Hematopoietic multipotent progenitor cell treated with erythropoietin and hydrocortisone succinate and interleukin-3 and kit ligand, for 15 days (in vitro differentiated cells): Measurements from ENCODE around the gene ASIC1.

Experiments
- DNase-seq: peaks from one replicate; pipeline ENCODE4 v3.0.0-alpha.2; 2015; ENCODE audit warnings: low spot score

Gene ASIC1

GRCh38 chr12:50107416-50108268 lies 50.2 kb downstream of the ASIC1 start:
- DNase-seq: no peak

DNA sequence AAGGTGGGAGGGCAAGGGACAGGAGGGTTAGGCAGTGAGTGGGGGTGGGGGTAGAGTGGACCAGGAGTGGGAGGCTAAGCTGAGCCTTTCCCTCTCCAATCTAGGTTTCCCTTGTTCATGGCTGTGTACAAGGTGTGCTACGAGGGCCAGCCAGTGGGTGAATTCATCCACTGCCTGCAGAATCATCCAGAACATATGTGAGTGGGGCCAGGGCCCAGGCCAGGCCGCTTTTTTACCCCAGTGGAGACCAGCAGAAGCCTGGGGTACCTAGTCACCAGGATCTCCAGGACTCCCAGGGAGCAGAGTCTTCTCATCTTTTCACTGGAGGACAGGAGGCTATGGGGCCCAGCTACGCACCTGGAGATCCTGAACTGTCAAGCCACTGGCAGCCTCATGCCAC lies 51.9 kb downstream of the ASIC1 start:
- no peak for DNase-seq

DNA sequence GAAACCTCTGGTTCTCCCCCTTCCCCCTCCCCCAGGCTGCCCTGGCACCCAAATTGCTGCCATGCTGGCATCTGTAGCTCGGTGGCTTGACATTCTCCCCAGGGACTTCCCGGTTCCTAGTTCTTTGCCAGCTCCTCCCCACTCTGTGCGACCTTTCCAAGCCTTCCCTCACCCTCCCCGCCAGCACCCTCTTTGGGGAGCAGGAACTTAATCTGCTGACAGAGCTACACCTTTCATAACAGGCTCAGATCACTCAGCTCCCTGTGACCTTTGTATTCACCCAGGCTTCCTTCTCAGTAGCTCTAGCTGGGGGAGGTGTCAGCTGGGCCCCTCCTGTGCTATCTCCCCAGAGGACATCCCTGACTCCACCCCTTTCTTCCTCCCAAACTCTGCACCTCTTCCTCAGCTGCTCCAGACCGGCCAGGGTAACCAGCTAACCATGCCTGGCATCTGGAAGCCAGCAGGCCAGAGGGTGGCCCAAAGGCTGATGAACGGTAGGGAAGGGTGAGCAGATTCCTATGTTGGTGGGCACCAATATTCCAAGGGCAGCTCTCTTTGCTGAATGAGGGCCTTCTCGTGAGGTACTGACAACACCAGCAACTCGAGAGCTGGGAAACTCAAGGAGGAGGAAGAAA lies 52.8 kb downstream of the ASIC1 start:
- peak; percentile 43 for DNase-seq

GRCh38 chr12:50110762-50111351 lies 53.5 kb downstream of the ASIC1 start:
- no peak for DNase-seq

DNA sequence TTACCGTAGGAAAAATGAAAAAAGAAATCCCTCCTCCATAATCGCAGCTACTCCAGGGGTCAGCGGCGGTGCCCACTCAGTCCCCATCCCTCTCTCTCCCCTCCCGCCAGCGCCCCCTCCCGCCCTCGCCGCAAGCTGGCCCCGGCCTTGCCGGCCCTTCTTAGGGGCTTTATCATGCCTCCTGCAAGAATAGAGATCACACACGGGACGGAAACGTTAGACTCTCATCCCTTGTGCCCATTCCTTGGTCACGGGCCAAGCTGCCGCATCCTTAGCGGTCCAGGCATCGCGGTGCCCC lies 53.9 kb downstream of the ASIC1 start:
- no peak for DNase-seq

DNA sequence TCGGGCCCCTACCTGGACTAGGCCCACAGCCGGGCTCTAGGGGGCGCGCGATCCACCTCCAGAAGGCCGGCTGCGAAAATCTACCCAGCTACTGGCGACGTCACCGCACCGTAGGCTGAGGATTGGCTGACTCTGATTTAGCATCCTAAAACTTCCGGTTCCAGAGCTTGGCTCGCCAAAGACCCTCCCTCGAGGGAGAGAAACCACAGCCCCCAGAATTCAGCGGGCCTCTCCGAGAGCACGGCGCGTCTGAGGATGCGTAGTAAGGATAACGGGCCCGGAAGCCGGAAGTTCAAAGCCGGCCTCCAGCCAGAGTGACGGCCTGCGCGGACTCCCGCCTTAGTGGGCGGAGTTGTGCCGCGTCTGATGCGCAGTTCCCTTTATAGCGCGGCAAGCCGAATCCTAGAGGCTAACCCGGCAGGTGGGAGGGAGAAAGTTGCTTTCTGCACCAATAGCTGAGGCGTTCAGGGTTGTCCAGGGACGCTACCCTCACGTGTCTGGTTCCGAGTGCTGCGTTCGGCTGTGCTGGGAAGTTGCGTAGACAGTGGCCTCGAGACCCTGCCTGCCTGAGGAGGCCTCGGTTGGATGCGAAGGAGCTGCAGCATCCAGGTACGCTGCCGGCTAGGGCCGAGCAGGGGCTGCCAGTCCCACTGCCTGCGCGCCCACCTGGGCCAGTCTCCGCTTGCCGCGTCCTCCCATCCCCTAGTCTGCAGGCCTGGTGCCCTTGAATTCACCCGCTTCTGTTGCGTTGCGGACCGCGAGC lies 54.5 kb downstream of the ASIC1 start, which contains the start of gene COX14:
TSS of gene COX14 (plus strand) at position 544 of the 763 bp plus-strand sequence. CDS start 7,808 bp downstream, outside the sequence.
- peak; percentile 99 for DNase-seq

DNA sequence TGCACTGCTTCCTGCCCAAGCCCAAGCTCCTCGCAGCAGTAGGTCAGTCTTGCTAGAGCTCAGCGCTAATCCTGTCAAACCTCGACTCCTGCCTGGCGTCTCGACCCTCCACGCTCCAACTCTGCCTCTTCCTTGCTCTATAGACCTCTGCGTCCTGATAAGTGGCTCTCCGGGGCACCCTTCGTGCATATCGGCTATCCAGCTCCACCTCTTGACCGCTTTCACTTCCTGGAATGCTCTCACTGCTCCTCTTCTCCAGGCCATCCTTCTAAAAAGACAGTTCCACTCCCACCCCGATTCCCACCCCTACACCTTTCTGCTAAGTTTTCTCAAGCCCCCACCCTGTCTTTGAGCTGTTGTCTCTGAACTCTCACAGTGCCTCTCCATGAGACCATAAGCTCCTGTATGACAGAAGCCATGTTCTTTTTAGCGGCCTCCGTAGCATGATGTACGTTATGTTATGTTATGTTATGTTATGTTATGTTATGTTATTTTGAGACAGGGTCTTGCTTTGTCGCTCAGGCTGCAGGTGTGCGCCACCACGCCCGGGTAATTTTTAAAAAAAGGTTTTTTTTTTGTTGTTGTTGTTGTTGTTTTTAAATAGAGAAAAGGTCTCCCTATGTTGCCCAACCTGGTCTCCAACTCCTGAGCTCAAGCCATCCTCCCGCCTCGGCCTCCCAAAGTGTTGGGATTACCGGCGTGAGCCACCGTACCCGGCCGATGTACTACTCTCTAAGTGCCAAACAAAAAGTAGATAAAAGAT lies 55.2 kb downstream of the ASIC1 start:
- DNase-seq: peak; percentile 44

- DNase-seq: no peak
These were observed 59.7 kb downstream of the ASIC1 start for GRCh38 chr12:50117057-50117622.

DNA sequence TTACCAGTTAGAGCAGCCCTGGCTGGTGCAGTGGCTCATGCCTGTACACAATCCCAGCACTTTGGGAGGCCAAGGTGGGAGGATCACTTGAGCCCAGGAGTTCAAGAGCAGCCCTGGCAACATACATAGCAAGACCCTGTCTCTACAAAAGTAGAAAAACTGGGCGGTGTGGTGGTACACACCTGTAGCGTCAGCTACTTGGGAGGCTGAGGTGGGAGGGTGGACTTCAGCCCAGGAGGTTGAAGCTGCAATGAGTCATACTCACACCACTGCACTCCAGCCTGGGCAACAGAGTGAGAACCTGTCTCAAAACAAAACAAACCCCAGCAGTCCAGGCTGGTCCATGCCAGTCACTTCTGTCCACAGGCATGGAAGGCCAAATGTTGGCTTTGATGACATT lies 62.0 kb downstream of the ASIC1 start:
- DNase-seq: no peak

GRCh38 chr12:50120521-50120920 lies 63.1 kb downstream of the ASIC1 start:
- no peak for DNase-seq

DNA sequence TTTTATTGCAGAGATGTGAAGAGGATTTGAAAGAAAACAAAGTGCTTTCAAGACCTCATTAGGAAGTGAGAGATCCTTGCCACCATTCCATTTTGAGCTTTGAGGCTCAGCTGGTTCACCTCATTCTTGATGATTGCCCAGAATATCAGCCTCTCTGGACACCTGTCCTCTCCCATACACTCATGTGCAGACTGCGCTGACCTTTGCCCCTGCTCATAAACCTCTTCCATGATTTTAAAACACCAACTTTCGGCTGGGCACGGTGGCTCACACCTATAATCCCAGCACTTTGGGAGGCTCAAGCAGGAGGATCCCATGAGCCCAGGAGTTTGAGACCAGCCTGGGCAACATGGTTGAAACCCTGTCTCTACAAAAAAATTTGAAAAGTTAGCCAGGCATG lies 63.6 kb downstream of the ASIC1 start:
- DNase-seq: no peak

GRCh38 chr12:50121641-50122040 lies 64.2 kb downstream of the ASIC1 start:
- DNase-seq: no peak

- DNase-seq: no peak
These were observed 65.8 kb downstream of the ASIC1 start for GRCh38 chr12:50123203-50123602.

DNA sequence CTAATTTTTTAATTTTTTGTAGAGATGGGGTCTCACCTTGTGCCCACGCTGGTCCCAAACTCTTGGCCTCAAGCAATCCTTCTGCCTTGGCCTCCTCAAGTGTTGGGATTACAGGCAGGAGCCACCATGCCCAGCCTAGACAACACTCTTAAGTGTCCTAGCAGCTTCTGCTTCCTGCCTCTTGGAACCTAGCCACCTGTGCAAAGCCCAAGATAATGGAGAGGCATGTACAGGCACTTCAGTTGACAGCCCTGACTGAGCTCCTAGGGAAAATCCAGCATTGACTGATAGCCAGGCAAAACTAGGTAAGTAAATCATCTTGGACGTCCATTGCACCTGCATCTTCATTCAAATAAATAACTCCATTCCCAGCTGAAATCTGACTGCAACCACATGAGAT lies 70.2 kb downstream of the ASIC1 start:
- DNase-seq: no peak

DNA sequence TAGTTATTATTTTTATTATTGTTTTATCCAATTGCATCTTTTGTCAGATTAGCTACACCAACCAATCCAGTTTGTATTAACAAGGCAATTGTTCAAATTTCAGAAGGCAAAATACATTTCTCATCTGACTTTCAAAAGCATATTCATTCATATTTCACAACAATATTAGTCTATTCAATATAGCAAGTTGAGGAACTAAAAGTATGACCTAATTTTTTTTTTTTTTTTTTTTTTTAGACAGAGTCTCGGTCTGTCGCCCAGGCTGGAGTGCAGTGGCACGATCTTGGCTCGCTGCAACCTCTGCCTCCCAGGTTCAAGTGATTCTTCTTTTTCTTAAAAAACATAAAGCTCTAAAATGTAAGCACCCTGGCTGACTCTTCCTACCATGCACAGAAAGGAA lies 71.9 kb downstream of the ASIC1 start:
- DNase-seq: no peak

- peak; percentile 72 for DNase-seq
These were observed 75.2 kb downstream of the ASIC1 start for GRCh38 chr12:50132505-50133135.
